Measurements from ENCODE around the gene STX1A. TPM values are rescaled to one million over a fixed set of nuclear protein-coding genes. Genes with fewer than 3 reads are reported as not detected.

The STX1A gene
- total RNA-seq (ENCODE audit: unreplicated experiment): 119 TPM
- long read RNA-seq, transcript STX1A-201 (10 exons, 2,095 nt): major isoform, 30 of 43 reads
- long read RNA-seq, partial matches to known transcripts: 1 of 43 reads
- long read RNA-seq, other reads (novel, unspliced or antisense): 12 of 43 reads

DNA sequence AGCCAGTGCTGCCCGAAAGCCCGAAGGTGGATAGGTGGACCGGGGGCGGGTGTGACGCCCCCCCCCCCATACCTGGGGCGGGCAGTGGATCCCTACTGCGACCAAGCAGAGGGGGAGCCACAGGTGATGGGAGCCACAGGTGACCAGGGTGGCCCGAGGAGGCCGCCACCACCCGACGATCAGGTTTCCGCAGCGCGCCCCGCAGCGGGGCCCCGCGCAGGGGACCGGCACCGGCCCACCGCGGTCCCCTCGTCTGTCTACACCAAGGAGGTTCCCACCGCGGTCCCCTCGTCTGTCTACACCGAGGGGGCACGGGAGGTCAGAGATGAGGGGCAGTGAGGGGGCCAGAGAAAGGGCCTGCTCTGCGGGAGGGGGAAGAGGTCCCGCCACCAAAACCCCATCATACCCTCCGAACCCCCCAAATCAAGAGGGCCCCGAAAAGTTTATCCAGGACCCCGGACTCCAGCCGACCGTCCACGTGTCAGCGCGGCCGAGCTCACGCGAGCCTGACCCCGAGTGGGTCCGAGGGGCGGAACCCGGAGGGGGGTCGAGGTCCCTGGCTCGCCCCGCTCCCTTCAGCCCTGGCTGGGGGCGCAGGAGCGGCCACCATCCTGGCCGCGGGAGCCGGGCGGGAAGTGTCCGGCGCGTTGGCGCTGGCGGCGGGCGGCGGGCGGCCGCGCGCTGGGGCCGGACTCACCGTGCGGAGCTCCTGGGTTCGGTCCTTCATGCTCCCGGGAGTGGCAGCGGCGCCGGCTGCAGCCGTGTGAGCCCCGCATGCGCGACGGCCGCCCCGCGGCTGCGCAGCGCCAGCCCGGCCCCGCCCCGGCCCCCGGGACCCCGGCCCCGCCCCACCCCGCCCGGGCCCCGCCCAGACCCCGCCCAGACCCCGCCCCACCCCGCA is at the start of gene STX1A:
STX1A (minus strand) TSS at position 765 of the 901 bp plus-strand sequence; CDS start at position 727, 38 bp downstream.
- H3K9me3 Mint-ChIP-seq (ENCODE audit: unreplicated experiment): peaks cover 4% of the 10 kb centered on the region
- no peaks in the 10 kb centered on the region for H3K36me3 Mint-ChIP-seq (ENCODE audit: unreplicated experiment)
- H3K27me3 Mint-ChIP-seq (ENCODE audit: unreplicated experiment): peaks cover 9% of the 10 kb centered on the region
- peak within 1 kb of the TSS; percentile 84 for H3K4me3 Mint-ChIP-seq (ENCODE audit: unreplicated experiment)
- DNase-seq: peak; percentile 77
- peak within 1 kb of the TSS; percentile 70 for H3K27ac Mint-ChIP-seq (ENCODE audit: unreplicated experiment)
- peaks cover 7% of the 10 kb centered on the region for H3K4me1 Mint-ChIP-seq (ENCODE audit: low read depth, unreplicated experiment)
- no peak for TF ChIP-seq CTCF (IDR thresholded peaks at IDR 0.05; ENCODE audit: partially characterized antibody, unreplicated experiment)

GRCh38 chr7:73768641-73769480 is 49.4 kb upstream of the STX1A start:
- Mint-ChIP-seq H3K9me3 (ENCODE audit: unreplicated experiment) (no peaks in the 10 kb centered on the region), H3K27me3 (ENCODE audit: unreplicated experiment) (peaks cover 11% of the 10 kb centered on the region), H3K4me1 (ENCODE audit: low read depth, unreplicated experiment) (no peaks in the 10 kb centered on the region), H3K27ac (ENCODE audit: unreplicated experiment) (no peak overlapping the region), H3K36me3 (ENCODE audit: unreplicated experiment) (peaks cover 5% of the 10 kb centered on the region), H3K4me3 (ENCODE audit: unreplicated experiment) (no peak overlapping the region)
- DNase-seq: no peak
- no peak for TF ChIP-seq CTCF (IDR thresholded peaks at IDR 0.05; ENCODE audit: partially characterized antibody, unreplicated experiment)

DNA sequence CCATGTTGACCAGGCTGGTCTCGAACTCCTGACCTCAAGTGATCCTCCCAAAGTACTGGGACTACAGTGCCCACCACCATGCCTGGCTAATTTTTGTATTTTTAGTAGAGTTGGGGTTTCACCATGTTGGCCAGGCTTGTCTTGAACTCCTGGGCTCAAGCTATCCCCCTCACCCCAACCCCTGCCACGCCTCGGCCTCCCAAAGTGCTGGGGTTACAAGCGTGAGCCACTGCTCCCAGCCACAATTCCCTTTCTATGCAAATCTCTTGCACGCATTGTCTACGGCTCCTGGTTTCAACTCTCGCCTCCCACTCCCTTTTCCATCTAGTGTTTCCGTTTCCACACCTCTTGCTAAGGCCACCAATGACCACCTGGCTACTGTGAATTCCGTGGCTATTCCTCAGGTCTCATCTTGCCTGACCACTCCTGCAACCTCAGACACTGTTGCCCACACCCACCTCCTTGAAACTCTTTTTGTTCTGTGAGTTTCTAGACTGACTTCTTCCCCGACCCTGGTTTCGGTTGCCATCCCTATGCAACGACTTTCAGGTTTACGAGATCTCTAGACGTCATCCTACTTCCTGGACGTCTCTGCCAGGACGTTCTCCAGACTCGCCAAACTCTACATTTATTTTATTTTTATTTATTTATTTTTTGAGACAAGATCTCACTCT is 47.2 kb upstream of the STX1A start:
- H3K36me3 Mint-ChIP-seq (ENCODE audit: unreplicated experiment): peaks cover 5% of the 10 kb centered on the region
- no peak for TF ChIP-seq CTCF (IDR thresholded peaks at IDR 0.05; ENCODE audit: partially characterized antibody, unreplicated experiment)
- H3K9me3 Mint-ChIP-seq (ENCODE audit: unreplicated experiment): no peaks in the 10 kb centered on the region
- no peak for DNase-seq
- H3K4me1 Mint-ChIP-seq (ENCODE audit: low read depth, unreplicated experiment): no peaks in the 10 kb centered on the region
- peaks cover 8% of the 10 kb centered on the region for H3K27me3 Mint-ChIP-seq (ENCODE audit: unreplicated experiment)
- H3K27ac Mint-ChIP-seq (ENCODE audit: unreplicated experiment): no peak overlapping the region
- no peak overlapping the region for H3K4me3 Mint-ChIP-seq (ENCODE audit: unreplicated experiment)

DNA sequence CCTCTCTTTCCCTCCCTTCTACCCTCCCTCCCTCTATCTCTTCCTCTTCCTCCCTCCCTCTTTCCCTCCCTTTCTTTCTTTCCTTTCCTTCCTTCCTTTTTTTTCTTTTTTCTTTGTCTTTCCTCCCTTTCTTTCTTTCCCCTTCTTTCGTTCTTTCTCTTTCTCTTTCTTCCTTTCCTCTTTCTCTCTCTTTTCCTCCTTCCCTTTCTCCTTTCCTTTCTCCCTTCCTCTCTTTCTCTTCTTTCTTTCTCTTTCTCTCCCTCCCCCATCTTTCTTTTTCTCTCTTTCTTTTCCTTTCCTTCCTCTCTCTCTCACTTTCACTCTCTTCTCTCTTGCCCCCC is 43.2 kb upstream of the STX1A start:
- DNase-seq: no peak
- no peaks in the 10 kb centered on the region for H3K9me3 Mint-ChIP-seq (ENCODE audit: unreplicated experiment)
- no peak overlapping the region for H3K27ac Mint-ChIP-seq (ENCODE audit: unreplicated experiment)
- no peak overlapping the region for H3K4me3 Mint-ChIP-seq (ENCODE audit: unreplicated experiment)
- TF ChIP-seq CTCF (IDR thresholded peaks at IDR 0.05; ENCODE audit: partially characterized antibody, unreplicated experiment): no peak
- H3K4me1 Mint-ChIP-seq (ENCODE audit: low read depth, unreplicated experiment): no peaks in the 10 kb centered on the region
- H3K36me3 Mint-ChIP-seq (ENCODE audit: unreplicated experiment): peaks cover under 1% of the 10 kb centered on the region
- peaks cover 3% of the 10 kb centered on the region for H3K27me3 Mint-ChIP-seq (ENCODE audit: unreplicated experiment)
